NB4 (cell line): ENCODE results near the gene NUP210.

Source experiments
- DNase-seq: peaks from one replicate; pipeline ENCODE4 v3.0.0; 2010; ENCODE audit warnings: low read depth
- H3K4me3 ChIP-seq: one replicate; pipeline ENCODE4 v1.5.1; 2011; ENCODE audit warnings: mild to moderate bottlenecking, low read depth, low read length, moderate library complexity
- MYC ChIP-seq: IDR thresholded peaks from 2 replicates; pipeline ENCODE4 v1.6.1; 2011; ENCODE audit warnings: low read depth, low read length
- POLR2A ChIP-seq: IDR thresholded peaks from 2 replicates; pipeline ENCODE4 v1.6.1; 2011; ENCODE audit warnings: mild to moderate bottlenecking; ENCODE audit not compliant: insufficient read length; ENCODE audit errors: extremely low read depth
- TF ChIP-seq, protein P1 (sequence below): IDR thresholded peaks from 2 replicates; pipeline ENCODE4 v1.6.1; 2011; ENCODE audit warnings: low read depth, low read length
- TF ChIP-seq, protein P2 (sequence below): IDR thresholded peaks from one replicate; pipeline ENCODE4 v1.5.1; 2012; ENCODE audit warnings: low read depth, low read length

NUP210 gene

DNA sequence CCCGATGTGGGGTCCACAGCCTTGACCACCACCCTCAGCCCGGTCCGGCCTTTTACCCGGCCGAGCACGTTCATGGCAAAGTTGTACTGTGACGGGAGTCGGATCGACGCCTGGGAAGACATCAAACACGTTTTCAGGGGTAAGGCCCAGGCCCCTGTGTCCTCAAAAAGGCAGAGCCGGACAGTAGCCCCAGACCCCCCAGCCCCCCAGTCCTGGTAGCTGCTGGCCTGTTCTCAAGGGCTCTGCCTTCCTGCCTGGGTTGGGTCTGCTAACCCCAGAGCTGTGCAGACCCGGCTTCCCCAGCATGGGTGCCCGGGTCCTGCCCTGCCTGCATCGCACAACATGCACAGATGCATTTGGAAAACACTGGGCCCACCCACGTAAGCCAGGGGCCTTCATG lies 84.6 kb downstream of the NUP210 start:
- H3K4me3 ChIP-seq: no peak overlapping the region
- no peak for DNase-seq
- TF ChIP-seq POLR2A: no peak
- TF ChIP-seq MYC: no peak
- TF ChIP-seq, protein P1, sequence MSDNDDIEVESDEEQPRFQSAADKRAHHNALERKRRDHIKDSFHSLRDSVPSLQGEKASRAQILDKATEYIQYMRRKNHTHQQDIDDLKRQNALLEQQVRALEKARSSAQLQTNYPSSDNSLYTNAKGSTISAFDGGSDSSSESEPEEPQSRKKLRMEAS: no peak
- TF ChIP-seq, protein P2, sequence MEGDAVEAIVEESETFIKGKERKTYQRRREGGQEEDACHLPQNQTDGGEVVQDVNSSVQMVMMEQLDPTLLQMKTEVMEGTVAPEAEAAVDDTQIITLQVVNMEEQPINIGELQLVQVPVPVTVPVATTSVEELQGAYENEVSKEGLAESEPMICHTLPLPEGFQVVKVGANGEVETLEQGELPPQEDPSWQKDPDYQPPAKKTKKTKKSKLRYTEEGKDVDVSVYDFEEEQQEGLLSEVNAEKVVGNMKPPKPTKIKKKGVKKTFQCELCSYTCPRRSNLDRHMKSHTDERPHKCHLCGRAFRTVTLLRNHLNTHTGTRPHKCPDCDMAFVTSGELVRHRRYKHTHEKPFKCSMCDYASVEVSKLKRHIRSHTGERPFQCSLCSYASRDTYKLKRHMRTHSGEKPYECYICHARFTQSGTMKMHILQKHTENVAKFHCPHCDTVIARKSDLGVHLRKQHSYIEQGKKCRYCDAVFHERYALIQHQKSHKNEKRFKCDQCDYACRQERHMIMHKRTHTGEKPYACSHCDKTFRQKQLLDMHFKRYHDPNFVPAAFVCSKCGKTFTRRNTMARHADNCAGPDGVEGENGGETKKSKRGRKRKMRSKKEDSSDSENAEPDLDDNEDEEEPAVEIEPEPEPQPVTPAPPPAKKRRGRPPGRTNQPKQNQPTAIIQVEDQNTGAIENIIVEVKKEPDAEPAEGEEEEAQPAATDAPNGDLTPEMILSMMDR: no peak

DNA sequence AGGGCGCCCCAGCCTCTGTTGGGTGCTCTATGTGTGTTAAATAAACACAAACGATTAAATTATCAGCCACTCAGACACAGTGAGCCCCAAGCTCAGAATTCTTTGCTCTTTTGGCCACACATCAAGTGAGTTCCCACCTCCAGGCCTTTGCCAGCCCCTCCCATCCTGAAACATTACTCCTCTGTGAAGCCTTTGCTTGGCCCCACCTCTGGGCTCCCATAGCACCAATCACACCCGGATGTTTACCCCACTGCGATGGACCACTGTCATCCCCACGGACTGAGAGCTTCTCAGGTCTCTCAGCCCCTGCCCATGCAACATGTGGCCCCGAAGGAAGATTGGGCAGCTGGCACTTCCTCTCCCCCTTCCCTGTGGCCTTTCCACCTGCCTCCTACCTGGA lies 85.1 kb downstream of the NUP210 start:
- no peak for TF ChIP-seq MYC
- TF ChIP-seq POLR2A: no peak
- TF ChIP-seq, protein P1: no peak
- TF ChIP-seq, protein P2: no peak
- DNase-seq: no peak
- H3K4me3 ChIP-seq: no peak overlapping the region

DNA sequence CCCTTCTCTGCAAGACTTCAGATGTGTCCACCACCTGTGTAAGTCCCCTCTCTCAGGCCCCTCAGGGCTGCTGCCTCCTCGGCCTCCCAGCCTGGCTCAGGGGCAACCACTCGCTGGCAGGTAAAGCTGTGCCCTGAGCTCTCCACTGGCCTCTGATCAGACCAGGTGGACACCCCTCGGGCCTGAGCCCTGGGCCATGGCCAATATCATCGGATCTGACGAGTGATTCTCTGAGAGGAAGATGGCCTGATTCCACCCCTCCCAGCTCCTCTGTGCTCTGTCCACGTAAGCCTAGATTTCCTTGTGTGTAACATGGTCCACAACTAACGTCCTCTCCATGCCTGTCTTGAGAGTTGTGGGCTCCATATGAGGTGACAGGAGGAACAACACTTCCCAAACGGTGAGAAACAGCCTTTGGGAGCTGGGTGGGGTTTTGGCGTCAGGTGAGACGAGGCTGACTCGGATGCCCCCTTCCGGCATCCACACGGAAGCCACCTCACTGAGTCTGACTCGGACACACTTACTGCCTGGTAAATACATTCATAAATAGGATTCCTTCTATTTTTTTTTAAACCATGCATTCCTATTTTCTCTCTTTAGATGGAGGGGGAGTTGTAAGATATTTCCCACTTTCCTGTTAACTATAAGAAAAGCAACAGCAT lies 86.8 kb downstream of the NUP210 start:
- TF ChIP-seq MYC: no peak
- TF ChIP-seq POLR2A: no peak
- TF ChIP-seq, protein P2: no peak
- TF ChIP-seq, protein P1: no peak
- no peak for DNase-seq
- no peak overlapping the region for H3K4me3 ChIP-seq

DNA sequence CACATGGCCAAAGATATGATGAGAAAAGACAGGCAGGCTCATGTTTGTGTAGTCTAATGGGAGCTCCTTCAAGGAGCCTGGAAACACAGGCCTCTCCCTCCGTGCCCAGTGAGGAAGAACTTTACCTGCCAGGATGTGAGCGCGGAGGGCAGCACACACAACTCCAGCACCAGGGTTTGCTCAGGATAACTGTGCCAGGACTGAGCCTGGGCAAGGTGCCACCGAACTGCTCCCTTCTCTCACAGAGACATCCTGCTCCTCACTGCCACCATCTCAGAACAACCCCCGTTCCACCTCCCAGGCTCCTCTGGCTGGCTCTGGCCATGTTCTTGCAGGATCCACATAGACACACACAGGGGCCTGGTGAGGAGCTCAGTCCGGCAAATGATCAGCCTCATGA lies 87.4 kb downstream of the NUP210 start:
- TF ChIP-seq MYC: no peak
- TF ChIP-seq, protein P1: no peak
- TF ChIP-seq POLR2A: no peak
- H3K4me3 ChIP-seq: no peak overlapping the region

DNA sequence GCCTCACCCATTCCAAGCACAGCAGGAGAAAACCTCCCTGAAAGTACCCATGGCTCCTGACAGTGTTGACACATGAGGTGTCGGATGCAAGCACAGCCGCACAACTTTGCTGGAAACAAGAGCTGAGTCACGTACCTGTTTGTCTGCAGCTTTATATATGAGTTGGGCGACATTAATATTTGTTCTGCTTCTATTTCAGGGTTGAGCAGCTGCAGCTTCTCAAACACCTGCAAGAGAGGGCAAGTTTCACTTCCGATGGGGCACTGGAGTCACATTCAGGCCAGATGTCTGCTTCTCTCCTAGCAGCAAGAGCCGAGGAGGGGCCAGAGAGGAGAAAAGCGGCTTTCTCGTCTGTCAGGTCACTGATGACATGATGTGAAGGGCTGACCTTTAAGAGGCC lies 88.0 kb downstream of the NUP210 start:
- DNase-seq: no peak
- no peak overlapping the region for H3K4me3 ChIP-seq
- TF ChIP-seq POLR2A: no peak
- TF ChIP-seq, protein P2: no peak
- TF ChIP-seq MYC: no peak
- TF ChIP-seq, protein P1: no peak

More for the DNA sequence above, 87.4 kb downstream of the NUP210 start:
- no peak for DNase-seq

DNA sequence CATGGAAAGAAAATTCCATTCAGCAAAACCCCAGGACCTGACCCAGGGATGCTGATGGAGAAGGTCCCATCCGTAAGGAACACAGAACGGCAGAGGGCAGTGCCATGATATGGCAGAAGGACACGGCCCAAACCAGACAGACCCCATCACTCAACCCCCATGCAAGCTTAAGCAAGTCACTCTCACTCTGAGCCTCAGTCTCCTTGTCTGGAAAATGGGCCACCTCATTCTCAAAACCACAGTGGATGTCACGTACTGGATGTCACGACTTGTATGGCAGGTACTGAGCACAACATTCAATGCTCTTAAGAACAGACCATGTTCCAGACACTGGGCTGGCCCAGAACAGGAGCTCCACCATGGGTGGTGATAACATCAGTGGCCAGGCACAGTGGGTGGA lies 90.4 kb downstream of the NUP210 start:
- no peak overlapping the region for H3K4me3 ChIP-seq
- TF ChIP-seq, protein P1: no peak
- no peak for TF ChIP-seq POLR2A
- TF ChIP-seq, protein P2: no peak
- TF ChIP-seq MYC: no peak
- no peak for DNase-seq
